SK-N-SH (cell line): Measurements from ENCODE around the gene AKR1C2.

Source experiments
- CTCF ChIP-seq: fragments of 200-600 bp; sonication (generic); IDR thresholded peaks from 2 replicates; pipeline ENCODE4 v1.6.1; 2017; ENCODE audit warnings: antibody characterized with exemption, mild to moderate bottlenecking, moderate library complexity
- EZH2phosphoT487 ChIP-seq: fragments of 200-600 bp; sonication (generic); IDR thresholded peaks from 2 replicates; pipeline ENCODE4 v1.6.1; 2017; ENCODE audit warnings: low read depth, mixed run types, mild to moderate bottlenecking, antibody characterized with exemption, moderate library complexity, borderline replicate concordance
- FOSL2 ChIP-seq: IDR thresholded peaks from 2 replicates; pipeline ENCODE4 v1.4.0; 2012; ENCODE audit warnings: low read depth, mild to moderate bottlenecking, moderate library complexity, borderline replicate concordance
- FOXM1 ChIP-seq: IDR thresholded peaks from 2 replicates; pipeline ENCODE4 v1.4.0; 2012; ENCODE audit warnings: low read depth, mild to moderate bottlenecking
- MEF2A ChIP-seq: IDR thresholded peaks from 2 replicates; pipeline ENCODE4 v1.4.0; 2012; ENCODE audit warnings: low read depth, borderline replicate concordance
- RFX5 ChIP-seq: IDR thresholded peaks from 2 replicates; pipeline ENCODE4 v1.6.1; 2012; ENCODE audit warnings: mild to moderate bottlenecking, improper control_type of control experiment, low read length
- ZBTB33 ChIP-seq: IDR thresholded peaks from 2 replicates; pipeline ENCODE4 v1.4.0; 2012; ENCODE audit warnings: low read depth, borderline replicate concordance

- TF ChIP-seq EZH2phosphoT487 (no peak), CTCF (no peak), FOSL2 (peak; percentile 40; the same call in 1 of the 2 replicates), FOXM1 (no peak), RFX5 (no peak), ZBTB33 (no peak), MEF2A (no peak)
These were observed 55.7 kb downstream of the AKR1C2 start for GRCh38 chr10:4947635-4948596.
